ENCODE results near the gene MOGAT3. TPM values are rescaled to one million over a fixed set of nuclear protein-coding genes. Genes with fewer than 3 reads are reported as not detected.

Gene MOGAT3
- total RNA-seq, 1 experiment from 2014 or later = not detected

- ChIA-PET CTCF (no interaction called here), POLR2A (ENCODE audit: unreplicated experiment) (interaction anchor here (0.7 kb wide), 1 partner anchor 85 kb away, joined by 4 read pairs; no protein-coding TSS in a partner anchor)
- TF ChIP-seq, protein P1, sequence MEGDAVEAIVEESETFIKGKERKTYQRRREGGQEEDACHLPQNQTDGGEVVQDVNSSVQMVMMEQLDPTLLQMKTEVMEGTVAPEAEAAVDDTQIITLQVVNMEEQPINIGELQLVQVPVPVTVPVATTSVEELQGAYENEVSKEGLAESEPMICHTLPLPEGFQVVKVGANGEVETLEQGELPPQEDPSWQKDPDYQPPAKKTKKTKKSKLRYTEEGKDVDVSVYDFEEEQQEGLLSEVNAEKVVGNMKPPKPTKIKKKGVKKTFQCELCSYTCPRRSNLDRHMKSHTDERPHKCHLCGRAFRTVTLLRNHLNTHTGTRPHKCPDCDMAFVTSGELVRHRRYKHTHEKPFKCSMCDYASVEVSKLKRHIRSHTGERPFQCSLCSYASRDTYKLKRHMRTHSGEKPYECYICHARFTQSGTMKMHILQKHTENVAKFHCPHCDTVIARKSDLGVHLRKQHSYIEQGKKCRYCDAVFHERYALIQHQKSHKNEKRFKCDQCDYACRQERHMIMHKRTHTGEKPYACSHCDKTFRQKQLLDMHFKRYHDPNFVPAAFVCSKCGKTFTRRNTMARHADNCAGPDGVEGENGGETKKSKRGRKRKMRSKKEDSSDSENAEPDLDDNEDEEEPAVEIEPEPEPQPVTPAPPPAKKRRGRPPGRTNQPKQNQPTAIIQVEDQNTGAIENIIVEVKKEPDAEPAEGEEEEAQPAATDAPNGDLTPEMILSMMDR (conservative IDR thresholded peaks at IDR 0.05) = no peak
- no peak for TF ChIP-seq EZH2 (IDR thresholded peaks at IDR 0.05; ENCODE audit: low read depth)
- no peak overlapping the region for H3K27ac ChIP-seq
- peaks cover 18% of the 10 kb centered on the region for H3K4me1 ChIP-seq (replicated peaks; ENCODE audit: insufficient read depth)
- intact Hi-C loops (cut with micrococcal nuclease; ENCODE audit: unreplicated experiment) = no loop called here
- peaks cover 24% of the 10 kb centered on the region for H3K79me2 ChIP-seq (ENCODE audit: low read depth)
- peaks cover 14% of the 10 kb centered on the region for H3F3A ChIP-seq (ENCODE audit: insufficient read depth, low read depth)
- BruUV-seq (replicated peaks) = no TSS peak
- H3K4me3 ChIP-seq = no peak overlapping the region
- no peak overlapping the region for H3K4me2 ChIP-seq
- no peaks in the 10 kb centered on the region for H3K9me3 ChIP-seq (ENCODE audit: insufficient read depth, low read depth)
- no peaks in the 10 kb centered on the region for H4K20me1 ChIP-seq (ENCODE audit: insufficient read depth)
- H3K27me3 ChIP-seq (ENCODE audit: insufficient read depth, low read depth) = no peaks in the 10 kb centered on the region
- no peak overlapping the region for H2AFZ ChIP-seq
- no peak for DNase-seq
- peaks cover 8% of the 10 kb centered on the region; the same call in 1 of the 2 replicates for H3K36me3 ChIP-seq (ENCODE audit: low read depth)
- no peaks in the 10 kb centered on the region for H3K9me2 ChIP-seq (ENCODE audit: insufficient read depth)
Observed at GRCh38 chr7:101151908-101152651, 48.8 kb downstream of the MOGAT3 start.

Small RNAs within 50 kb of the gene (microRNA-seq; reads per million reads assigned to microRNA genes)
- not detected for gene MIR4653 (ENCODE audit: borderline number of aligned reads, borderline replicate concordance)

Other genes with a start within 250 kb of the MOGAT3 start
- gene MUC12, start 231.5 kb downstream of the MOGAT3 start, total RNA-seq (2021) = 1.4 and 3.8 TPM in 2 replicates
- gene MUC17, start 181.0 kb downstream of the MOGAT3 start, total RNA-seq (2021) = not detected in 2 replicates
- gene TRIM56, start 115.6 kb downstream of the MOGAT3 start, total RNA-seq (2021) = 72.3 and 81.6 TPM in 2 replicates
- gene SERPINE1, start 73.9 kb downstream of the MOGAT3 start, total RNA-seq (2021) = 36.2 and 45.8 TPM in 2 replicates
- 227 and 308 TPM in 2 replicates for gene AP1S1, start 46.6 kb downstream of the MOGAT3 start, total RNA-seq (2021)
- 2.1 and 2.3 TPM in 2 replicates for gene VGF, start 35.5 kb downstream of the MOGAT3 start, total RNA-seq (2021)
- gene NAT16, start 20.7 kb downstream of the MOGAT3 start, total RNA-seq (2021) = not detected in 2 replicates
- gene PLOD3, start 16.5 kb upstream of the MOGAT3 start, total RNA-seq (2021) = 93.2 and 105 TPM in 2 replicates
- gene ZNHIT1, start 17.1 kb upstream of the MOGAT3 start, total RNA-seq (2021) = 105 and 110 TPM in 2 replicates
- gene CLDN15, start 36.8 kb upstream of the MOGAT3 start, total RNA-seq (2021) = 16.0 and 17.2 TPM in 2 replicates
- 184 and 200 TPM in 2 replicates for gene FIS1, start 44.0 kb upstream of the MOGAT3 start, total RNA-seq (2021)
- gene IFT22, start 120.8 kb upstream of the MOGAT3 start, total RNA-seq (2021) = 47.6 and 53.0 TPM in 2 replicates
- 0.20 and 0.38 TPM in 2 replicates for gene COL26A1, start 161.8 kb upstream of the MOGAT3 start, total RNA-seq (2021)